ENCODE results near the gene PDZD4.

PDZD4 gene

GRCh38 chrX:153854702-153855101 is 24.4 kb upstream of the PDZD4 start:
- Histone ChIP-seq H2AFZ (no peak overlapping the region), H3K4me3 (ENCODE audit: low read depth, low read length) (no peak overlapping the region), H3K4me2 (ENCODE audit: low read length) (no peak overlapping the region), H3K27ac (no peak overlapping the region), H3K27me3 (ENCODE audit: control insufficient read depth, insufficient read depth, low read length) (no peaks in the 10 kb centered on the region), H3K4me1 (no peaks in the 10 kb centered on the region), H3K79me2 (no peaks in the 10 kb centered on the region), H3K36me3 (ENCODE audit: control insufficient read depth, insufficient read depth, low read length) (no peaks in the 10 kb centered on the region), H3K9me3 (ENCODE audit: control insufficient read depth, low read length) (no peaks in the 10 kb centered on the region), H3K9ac (no peak overlapping the region)
- no peak for TF ChIP-seq CTCF (IDR thresholded peaks at IDR 0.05)

- Histone ChIP-seq H3K4me1 (no peaks in the 10 kb centered on the region), H3K9me3 (ENCODE audit: control insufficient read depth, low read length) (no peaks in the 10 kb centered on the region), H3K27ac (no peak overlapping the region), H3K36me3 (ENCODE audit: control insufficient read depth, insufficient read depth, low read length) (no peaks in the 10 kb centered on the region), H3K4me2 (ENCODE audit: low read length) (no peak overlapping the region), H3K79me2 (no peaks in the 10 kb centered on the region), H3K9ac (no peak overlapping the region), H2AFZ (no peak overlapping the region), H3K4me3 (ENCODE audit: low read depth, low read length) (no peak overlapping the region), H3K27me3 (ENCODE audit: control insufficient read depth, insufficient read depth, low read length) (no peaks in the 10 kb centered on the region)
- no peak for TF ChIP-seq CTCF (IDR thresholded peaks at IDR 0.05)
These were observed 23.5 kb upstream of the PDZD4 start for GRCh38 chrX:153853902-153854267.

- no peaks in the 10 kb centered on the region for H3K4me1 ChIP-seq
- no peaks in the 10 kb centered on the region for H3K9me3 ChIP-seq (ENCODE audit: control insufficient read depth, low read length)
- H3K9ac ChIP-seq: no peak overlapping the region
- no peak overlapping the region for H3K4me2 ChIP-seq (ENCODE audit: low read length)
- no peak overlapping the region for H3K4me3 ChIP-seq (ENCODE audit: low read depth, low read length)
- no peaks in the 10 kb centered on the region for H3K36me3 ChIP-seq (ENCODE audit: control insufficient read depth, insufficient read depth, low read length)
- no peaks in the 10 kb centered on the region for H3K27me3 ChIP-seq (ENCODE audit: control insufficient read depth, insufficient read depth, low read length)
- no peaks in the 10 kb centered on the region for H3K79me2 ChIP-seq
- H3K27ac ChIP-seq: no peak overlapping the region
- no peak for TF ChIP-seq CTCF (IDR thresholded peaks at IDR 0.05)
- no peak overlapping the region for H2AFZ ChIP-seq
These were observed 23.0 kb upstream of the PDZD4 start for GRCh38 chrX:153853180-153853901.

GRCh38 chrX:153851981-153852380 is 21.6 kb upstream of the PDZD4 start:
- no peaks in the 10 kb centered on the region for H3K27me3 ChIP-seq (ENCODE audit: control insufficient read depth, insufficient read depth, low read length)

More at GRCh38 chrX:153851981-153852380, 21.6 kb upstream of the PDZD4 start:
- H2AFZ ChIP-seq: no peak overlapping the region
- no peak overlapping the region for H3K4me3 ChIP-seq (ENCODE audit: low read depth, low read length)
- no peak overlapping the region for H3K27ac ChIP-seq
- no peak overlapping the region for H3K4me2 ChIP-seq (ENCODE audit: low read length)
- no peaks in the 10 kb centered on the region for H3K4me1 ChIP-seq
- H3K36me3 ChIP-seq (ENCODE audit: control insufficient read depth, insufficient read depth, low read length): no peaks in the 10 kb centered on the region
- TF ChIP-seq CTCF (IDR thresholded peaks at IDR 0.05): no peak
- H3K79me2 ChIP-seq: no peaks in the 10 kb centered on the region
- no peaks in the 10 kb centered on the region for H3K9me3 ChIP-seq (ENCODE audit: control insufficient read depth, low read length)
- no peak overlapping the region for H3K9ac ChIP-seq
